ENCODE results near the gene GPR137.

- TF ChIP-seq MAX (IDR thresholded peaks at IDR 0.05; ENCODE audit: low read depth, low read length) (peak; percentile 77), CTCF (IDR thresholded peaks at IDR 0.05; ENCODE audit: low read depth, low read length) (no peak), POLR2A (IDR thresholded peaks at IDR 0.05; ENCODE audit: extremely low read depth, insufficient read length) (no peak), MYC (IDR thresholded peaks at IDR 0.05; ENCODE audit: low read depth, low read length) (peak; percentile 64)
Measured at GRCh38 chr11:64318766-64319761, 33.4 kb downstream of the GPR137 start.

All from NB4 (cell line).